Activated CD4-positive, alpha-beta memory T cell treated with anti-CD3 and anti-CD28 coated beads, Interleukin-2, amount 10 ng/mL, durations not matched to agents 7 days and 5 days (primary cell): ENCODE results near the gene NKAIN2. TPM values are rescaled to one million over a fixed set of nuclear protein-coding genes. Genes with fewer than 3 reads are reported as not detected.

Experiments used
- CTCF ChIA-PET: fragments of 350-600 bp; sonication (Branson Sonifier 250); formaldehyde crosslinking; loops from one replicate; lab custom pipeline; 2021; ENCODE audit warnings: antibody characterized with exemption, inconsistent platforms; lab: Charles Lee
- POLR2A ChIA-PET: fragments of 350-600 bp; sonication (Branson Sonifier 250); formaldehyde crosslinking; loops from one replicate; lab custom pipeline; 2021; ENCODE audit warnings: antibody characterized with exemption; lab: Charles Lee
- DNase-seq: peaks from one replicate; pipeline ENCODE4 v3.0.0-alpha.2; 2020
- H3K27ac Mint-ChIP-seq: one replicate; pipeline ENCODE4 v1.8.0; 2021; ENCODE audit warnings: mild to moderate bottlenecking, mixed read lengths
- H3K27me3 Mint-ChIP-seq: one replicate; pipeline ENCODE4 v1.8.0; 2021; ENCODE audit warnings: mixed read lengths
- H3K36me3 Mint-ChIP-seq: one replicate; pipeline ENCODE4 v1.8.0; 2021; ENCODE audit warnings: low read depth, mixed read lengths
- H3K4me1 Mint-ChIP-seq: one replicate; pipeline ENCODE4 v1.8.0; 2021; ENCODE audit warnings: mixed read lengths
- H3K4me3 Mint-ChIP-seq: one replicate; pipeline ENCODE4 v1.8.0; 2021; ENCODE audit warnings: mild to moderate bottlenecking, mixed read lengths
- H3K9me3 Mint-ChIP-seq: one replicate; pipeline ENCODE4 v1.8.0; 2021; ENCODE audit warnings: mixed read lengths
- total RNA-seq, 2 experiments: library from RNA; stranded (reverse); gene quantifications; one replicate each; pipeline ENCODE4 v1.2.3, GENCODE V29; 2021

Gene NKAIN2
- total RNA-seq, 2 experiments from 2014 or later = not detected

DNA sequence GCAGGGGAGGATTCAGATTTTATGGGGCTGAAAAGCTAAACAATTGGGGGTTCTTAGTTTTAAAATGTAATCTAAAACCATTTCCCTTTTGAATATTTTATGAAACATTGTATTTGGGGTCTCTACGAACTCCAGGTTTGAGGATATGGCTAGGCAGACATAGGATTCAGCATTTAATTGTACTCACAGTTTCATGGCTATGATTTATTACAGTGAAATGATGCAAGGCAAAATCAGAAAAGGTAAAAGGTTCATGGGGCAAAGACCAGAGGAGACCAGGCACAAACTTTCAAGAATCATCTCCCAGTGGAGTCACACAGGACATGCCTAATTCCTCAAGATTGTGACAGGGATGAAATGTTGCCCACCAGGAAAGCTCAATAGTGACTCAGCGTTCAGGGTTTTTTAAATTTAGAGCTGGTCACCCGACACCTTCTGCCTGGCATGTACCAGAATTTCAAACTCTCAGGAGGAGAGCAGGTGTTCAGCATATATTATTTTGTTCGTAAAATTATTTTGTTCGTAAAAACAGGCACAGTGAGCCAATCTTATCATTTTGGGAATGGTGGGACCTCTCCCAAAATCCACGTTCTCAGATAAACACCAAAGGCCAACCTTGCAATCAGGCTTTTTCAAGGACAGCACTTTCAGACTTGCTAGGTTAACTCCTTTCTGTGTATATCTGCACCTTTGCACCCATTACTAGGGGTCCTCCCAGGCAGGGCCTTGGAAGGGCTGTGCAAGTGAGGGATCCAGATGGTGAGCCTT, 270.3 kb downstream of the NKAIN2 start:
- Mint-ChIP-seq H3K9me3 (no peaks in the 10 kb centered on the region), H3K36me3 (no peaks in the 10 kb centered on the region), H3K4me1 (no peaks in the 10 kb centered on the region), H3K27ac (no peak overlapping the region), H3K4me3 (no peak overlapping the region), H3K27me3 (no peaks in the 10 kb centered on the region)
- ChIA-PET CTCF (no interaction called here), POLR2A (no interaction called here)
- DNase-seq = no peak

DNA sequence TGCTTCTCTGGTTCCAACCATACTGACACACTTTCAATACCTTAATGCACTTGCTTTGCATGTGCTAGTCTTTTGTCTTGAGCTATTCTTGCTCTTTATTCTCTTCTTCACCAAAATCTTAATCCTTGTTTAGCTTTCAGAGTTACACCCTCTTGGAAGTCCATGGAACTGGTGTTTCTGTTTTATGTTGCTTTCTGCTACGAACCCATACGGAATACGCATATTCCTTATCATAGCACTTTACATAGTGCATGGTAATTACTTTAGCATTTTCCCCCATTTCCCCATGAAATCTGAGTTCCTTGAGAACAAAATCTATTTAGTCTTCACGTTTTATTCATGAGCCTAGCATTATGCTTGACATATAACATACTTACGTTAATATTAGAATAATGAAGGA, 270.9 kb downstream of the NKAIN2 start:
- H3K4me1 Mint-ChIP-seq = no peaks in the 10 kb centered on the region
- POLR2A ChIA-PET = no interaction called here
- H3K4me3 Mint-ChIP-seq = no peak overlapping the region
- no peaks in the 10 kb centered on the region for H3K36me3 Mint-ChIP-seq
- no peak for DNase-seq
- CTCF ChIA-PET = no interaction called here
- no peaks in the 10 kb centered on the region for H3K9me3 Mint-ChIP-seq
- no peak overlapping the region for H3K27ac Mint-ChIP-seq
- H3K27me3 Mint-ChIP-seq = no peaks in the 10 kb centered on the region

DNA sequence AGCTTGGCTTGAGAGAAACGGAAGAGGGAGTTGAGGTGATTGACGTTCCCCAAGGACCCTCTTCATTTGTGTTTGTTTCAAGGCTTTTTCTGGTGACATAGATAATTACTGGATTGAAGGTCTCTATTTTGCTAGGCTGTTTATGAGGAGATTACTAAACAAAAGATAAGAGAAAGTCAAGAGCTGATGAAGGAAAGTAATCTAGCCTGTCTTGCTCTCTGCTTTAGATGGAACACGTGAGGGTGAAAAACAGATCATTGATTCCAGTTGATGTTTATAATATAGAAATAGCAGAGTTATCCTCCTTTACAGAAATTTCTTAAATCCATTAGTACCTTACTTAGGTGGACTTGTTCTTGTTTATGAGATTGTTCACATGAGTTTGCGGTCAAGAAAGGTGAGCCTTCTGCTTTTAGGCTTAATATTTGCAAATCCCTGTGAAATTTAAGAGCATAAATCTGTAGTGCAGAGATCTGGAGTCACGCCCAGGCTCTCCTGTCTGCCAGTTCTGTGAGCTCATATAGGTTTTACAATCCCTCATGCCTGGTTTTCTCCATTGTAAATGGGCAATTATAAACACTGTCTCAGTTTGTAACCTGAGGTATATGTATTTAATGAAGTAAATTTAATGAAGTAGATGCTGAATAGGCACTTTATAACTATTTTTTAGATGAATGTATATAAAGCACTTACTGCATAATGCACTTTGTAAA, 272.8 kb downstream of the NKAIN2 start:
- Mint-ChIP-seq H3K27ac (no peak overlapping the region), H3K36me3 (no peaks in the 10 kb centered on the region), H3K4me3 (no peak overlapping the region), H3K4me1 (no peaks in the 10 kb centered on the region), H3K9me3 (no peaks in the 10 kb centered on the region), H3K27me3 (no peaks in the 10 kb centered on the region)
- DNase-seq = no peak
- ChIA-PET CTCF (no interaction called here), POLR2A (no interaction called here)

DNA sequence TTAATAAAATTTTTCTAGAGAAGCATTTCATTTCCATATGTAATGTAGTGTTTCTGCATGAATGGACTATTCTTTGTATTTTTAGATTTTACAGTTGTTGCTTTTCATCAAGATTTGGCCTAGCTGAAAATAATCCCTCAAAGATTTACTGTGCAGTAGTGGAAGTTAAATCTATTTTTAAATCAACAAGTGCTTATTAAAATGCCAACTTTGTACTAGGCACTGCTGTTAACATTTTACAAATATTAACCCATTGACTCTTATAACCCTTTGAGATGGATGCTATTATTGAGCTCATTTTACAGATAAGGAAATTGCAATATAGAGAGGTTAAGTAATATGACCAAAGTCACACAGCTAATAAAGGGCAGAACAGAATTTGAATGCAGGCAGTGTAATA, 274.5 kb downstream of the NKAIN2 start:
- no peaks in the 10 kb centered on the region for H3K4me1 Mint-ChIP-seq
- no peak overlapping the region for H3K27ac Mint-ChIP-seq
- no peak for DNase-seq
- H3K4me3 Mint-ChIP-seq = no peak overlapping the region
- no peaks in the 10 kb centered on the region for H3K27me3 Mint-ChIP-seq
- no peaks in the 10 kb centered on the region for H3K36me3 Mint-ChIP-seq
- CTCF ChIA-PET = no interaction called here
- POLR2A ChIA-PET = no interaction called here
- no peaks in the 10 kb centered on the region for H3K9me3 Mint-ChIP-seq

DNA sequence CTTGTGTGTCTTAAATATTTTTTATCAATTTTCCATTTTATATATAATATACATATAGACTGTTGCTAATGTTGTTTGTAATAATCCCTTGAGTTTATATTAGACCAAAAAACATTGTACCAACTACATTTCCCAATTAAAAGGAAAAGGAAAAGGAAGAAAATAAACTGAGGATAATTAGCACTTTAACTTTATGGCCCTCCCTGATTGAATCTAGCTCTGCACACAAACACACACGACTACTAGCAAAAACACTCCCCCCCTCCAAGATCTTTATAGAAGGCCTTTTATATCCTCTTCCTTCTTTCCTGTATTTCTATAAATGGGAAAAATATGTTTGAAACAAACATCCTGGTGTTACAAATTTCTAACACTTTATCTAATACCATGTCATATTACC, 276.8 kb downstream of the NKAIN2 start:
- ChIA-PET POLR2A (no interaction called here), CTCF (no interaction called here)
- Mint-ChIP-seq H3K4me1 (no peaks in the 10 kb centered on the region), H3K27me3 (no peaks in the 10 kb centered on the region), H3K4me3 (no peak overlapping the region), H3K9me3 (no peaks in the 10 kb centered on the region), H3K36me3 (no peaks in the 10 kb centered on the region), H3K27ac (no peak overlapping the region)
- no peak for DNase-seq

DNA sequence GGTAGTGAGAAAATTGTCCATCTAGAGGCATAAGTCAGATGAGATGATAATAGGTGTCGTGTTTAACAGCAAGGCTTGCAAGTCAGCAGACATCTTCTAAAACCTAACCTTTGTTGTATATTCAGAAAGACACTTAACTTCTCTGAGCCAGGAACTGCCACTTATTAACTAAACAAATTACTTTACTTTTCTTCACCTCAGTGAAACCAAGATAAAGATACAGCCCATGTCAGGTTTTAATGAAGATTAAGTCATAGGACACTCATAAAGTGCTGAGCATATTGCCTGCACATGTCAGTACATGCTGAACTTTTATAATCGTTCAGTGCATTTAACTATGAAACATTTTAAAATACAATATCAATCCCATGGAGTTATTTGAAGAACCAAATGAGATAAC, 286.8 kb downstream of the NKAIN2 start:
- no peak for DNase-seq
- ChIA-PET POLR2A (no interaction called here), CTCF (no interaction called here)
- Mint-ChIP-seq H3K4me1 (no peaks in the 10 kb centered on the region), H3K36me3 (no peaks in the 10 kb centered on the region), H3K27me3 (no peaks in the 10 kb centered on the region), H3K9me3 (no peaks in the 10 kb centered on the region), H3K4me3 (no peak overlapping the region), H3K27ac (no peak overlapping the region)

DNA sequence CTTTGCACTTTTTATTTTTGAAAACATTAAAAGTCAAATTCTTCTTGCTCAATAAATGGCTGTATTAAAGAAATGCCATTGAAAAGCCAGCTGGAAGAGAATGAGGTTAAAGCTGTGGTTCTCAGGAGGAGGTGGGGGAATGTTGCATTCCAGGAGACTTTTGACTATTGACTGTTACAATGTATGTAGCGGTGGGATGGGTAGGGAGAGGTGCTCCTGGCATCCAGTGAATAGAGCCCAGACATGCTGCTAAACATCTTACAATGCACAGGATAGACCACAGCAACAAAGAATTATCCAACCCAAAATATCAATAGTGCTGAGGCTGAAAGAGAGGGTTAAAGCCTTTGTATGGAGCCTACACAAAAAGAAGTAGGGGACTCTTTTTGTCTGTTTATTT, 295.9 kb downstream of the NKAIN2 start:
- H3K4me3 Mint-ChIP-seq = no peak overlapping the region
- no peak for DNase-seq
- POLR2A ChIA-PET = no interaction called here
- CTCF ChIA-PET = no interaction called here
- H3K27ac Mint-ChIP-seq = no peak overlapping the region
- no peaks in the 10 kb centered on the region for H3K36me3 Mint-ChIP-seq
- H3K27me3 Mint-ChIP-seq = no peaks in the 10 kb centered on the region
- H3K4me1 Mint-ChIP-seq = no peaks in the 10 kb centered on the region
- H3K9me3 Mint-ChIP-seq = peaks cover 9% of the 10 kb centered on the region

DNA sequence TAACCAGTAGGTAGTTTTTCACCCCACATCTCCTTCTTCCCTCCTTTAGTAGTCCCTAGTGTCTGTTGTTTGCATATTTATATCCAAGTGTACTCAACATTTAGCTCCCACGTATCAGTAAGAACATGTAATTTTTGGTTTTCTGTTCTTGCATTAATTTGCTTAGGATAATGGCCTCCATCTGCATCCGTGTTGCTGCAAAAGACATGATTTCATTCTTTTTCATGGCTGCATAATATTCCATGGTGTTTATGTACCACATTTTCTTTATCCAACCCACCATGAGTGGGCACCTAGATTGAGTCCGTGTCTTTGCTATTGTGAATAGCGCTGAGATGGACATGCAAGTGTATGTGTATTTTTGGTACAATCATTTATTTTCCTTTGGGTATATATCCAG, 306.8 kb downstream of the NKAIN2 start:
- Mint-ChIP-seq H3K27me3 (no peaks in the 10 kb centered on the region), H3K27ac (no peak overlapping the region), H3K4me1 (no peaks in the 10 kb centered on the region), H3K36me3 (no peaks in the 10 kb centered on the region), H3K4me3 (no peak overlapping the region), H3K9me3 (peaks cover 4% of the 10 kb centered on the region)
- CTCF ChIA-PET = no interaction called here
- POLR2A ChIA-PET = no interaction called here
- no peak for DNase-seq

DNA sequence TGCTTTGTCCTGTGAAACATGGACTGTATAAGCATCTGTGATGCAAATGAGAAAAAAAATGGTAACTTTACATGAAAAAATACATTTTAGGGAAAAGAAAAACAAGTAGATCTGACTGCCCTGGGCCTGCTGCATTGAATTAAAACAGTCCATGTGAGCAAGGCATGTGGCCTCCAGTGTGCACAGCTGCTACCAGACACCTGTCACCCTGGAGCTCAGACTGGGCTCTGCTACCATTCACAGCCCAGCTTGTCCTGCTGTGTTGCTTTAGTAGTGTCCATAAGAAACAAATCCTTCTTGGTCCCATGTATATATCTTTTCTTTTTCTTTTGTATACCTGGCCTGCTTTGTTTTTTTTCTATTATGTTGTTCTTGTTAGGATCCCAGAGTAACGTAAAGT, 315.9 kb downstream of the NKAIN2 start:
- H3K36me3 Mint-ChIP-seq = no peaks in the 10 kb centered on the region
- H3K9me3 Mint-ChIP-seq = no peaks in the 10 kb centered on the region
- ChIA-PET POLR2A (no interaction called here), CTCF (no interaction called here)
- H3K27ac Mint-ChIP-seq = no peak overlapping the region
- no peaks in the 10 kb centered on the region for H3K4me1 Mint-ChIP-seq
- H3K4me3 Mint-ChIP-seq = no peak overlapping the region
- DNase-seq = no peak
- H3K27me3 Mint-ChIP-seq = no peaks in the 10 kb centered on the region

DNA sequence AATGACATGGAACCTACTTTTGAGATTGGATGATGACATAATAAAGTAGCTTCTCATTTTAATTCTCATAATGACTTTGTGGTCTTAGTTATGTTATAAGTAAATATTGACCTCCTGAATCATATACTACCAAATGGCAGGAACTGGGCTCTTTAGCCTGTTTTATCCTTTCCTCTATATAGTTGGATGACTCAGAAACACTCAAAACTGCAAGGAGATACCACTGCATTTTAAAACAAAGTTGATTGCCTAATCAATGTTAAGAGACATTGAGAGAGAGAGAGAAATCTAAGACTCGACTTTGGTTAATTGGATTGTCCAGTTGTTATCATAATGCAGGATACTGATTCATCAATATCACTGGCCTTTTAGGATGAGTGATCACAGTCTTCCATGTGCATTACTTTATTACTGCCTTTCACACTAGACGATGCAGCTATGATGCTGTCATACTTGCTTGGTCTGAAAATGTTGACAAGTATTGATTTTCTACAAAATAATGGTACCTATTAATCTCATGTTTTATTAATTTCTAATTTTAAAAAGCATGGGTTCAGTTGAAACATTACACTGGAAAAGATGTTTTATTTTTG, 320.0 kb downstream of the NKAIN2 start:
- Mint-ChIP-seq H3K27ac (no peak overlapping the region), H3K4me1 (no peaks in the 10 kb centered on the region), H3K4me3 (no peak overlapping the region), H3K27me3 (no peaks in the 10 kb centered on the region), H3K36me3 (no peaks in the 10 kb centered on the region), H3K9me3 (peaks cover 5% of the 10 kb centered on the region)
- ChIA-PET POLR2A (no interaction called here), CTCF (no interaction called here)
- no peak for DNase-seq

DNA sequence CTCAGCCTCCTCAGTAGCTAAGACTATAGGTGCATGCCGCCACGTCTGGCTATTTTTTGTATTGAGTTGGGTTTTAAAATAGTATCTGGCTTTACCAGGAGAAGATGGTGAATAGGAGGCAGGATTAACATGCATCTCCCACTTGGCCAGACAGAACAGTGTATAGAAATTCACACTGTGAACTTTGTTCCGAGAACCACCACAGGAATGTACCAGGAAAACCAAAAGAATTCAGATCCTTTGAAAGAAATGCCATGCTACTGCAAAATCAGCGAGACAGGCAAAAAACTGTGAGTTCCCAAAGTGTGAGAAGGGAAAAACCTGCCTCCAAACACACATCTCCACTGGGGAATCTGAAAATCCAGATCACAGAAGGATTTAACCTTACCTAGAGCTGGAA, 327.6 kb downstream of the NKAIN2 start:
- Mint-ChIP-seq H3K4me3 (no peak overlapping the region), H3K36me3 (no peaks in the 10 kb centered on the region), H3K9me3 (peaks cover 2% of the 10 kb centered on the region), H3K27me3 (no peaks in the 10 kb centered on the region), H3K4me1 (no peaks in the 10 kb centered on the region), H3K27ac (no peak overlapping the region)
- no peak for DNase-seq
- ChIA-PET POLR2A (no interaction called here), CTCF (no interaction called here)

DNA sequence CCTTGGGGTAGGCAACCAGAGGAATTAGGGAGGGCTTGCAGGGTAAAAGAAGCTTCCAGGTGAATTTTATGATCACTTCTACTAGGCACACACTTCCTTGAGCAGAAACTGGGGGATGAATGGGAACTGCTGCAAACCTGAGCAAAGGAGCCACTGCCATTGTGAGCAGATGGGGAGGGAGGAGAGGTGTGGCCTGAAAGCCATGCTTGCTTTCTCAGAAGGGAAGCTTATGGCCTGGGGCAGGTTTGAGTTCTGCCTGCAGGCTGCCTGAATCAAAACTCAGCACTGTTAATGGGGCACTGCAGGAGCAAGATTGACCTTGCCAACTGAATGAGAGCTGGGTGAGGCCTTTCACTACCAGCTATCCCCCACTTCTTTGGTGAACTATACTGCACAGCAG, 328.1 kb downstream of the NKAIN2 start:
- POLR2A ChIA-PET = no interaction called here
- H3K27ac Mint-ChIP-seq = no peak overlapping the region
- H3K4me3 Mint-ChIP-seq = no peak overlapping the region
- no peaks in the 10 kb centered on the region for H3K36me3 Mint-ChIP-seq
- no peaks in the 10 kb centered on the region for H3K4me1 Mint-ChIP-seq
- no peak for DNase-seq
- CTCF ChIA-PET = no interaction called here
- no peaks in the 10 kb centered on the region for H3K27me3 Mint-ChIP-seq
- peaks cover 2% of the 10 kb centered on the region for H3K9me3 Mint-ChIP-seq

DNA sequence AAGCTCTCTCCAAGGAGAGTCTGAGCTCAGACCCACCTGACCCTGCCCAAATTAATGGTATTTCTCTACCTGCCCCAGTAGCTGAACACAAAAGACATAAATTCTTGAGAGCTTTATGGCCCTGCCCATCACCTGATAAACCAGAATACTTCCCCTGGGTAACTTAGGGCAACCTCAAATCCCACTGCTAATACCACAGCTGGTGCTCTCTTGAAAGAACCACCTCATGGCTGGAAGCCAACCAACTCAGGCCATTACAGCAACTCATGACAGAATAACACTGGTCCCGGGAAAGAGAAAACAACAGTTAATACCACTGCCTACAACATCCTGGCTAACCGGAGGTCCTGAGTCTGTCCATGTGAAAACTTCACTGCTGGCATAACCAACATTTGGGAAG, 328.6 kb downstream of the NKAIN2 start:
- H3K27ac Mint-ChIP-seq = no peak overlapping the region
- POLR2A ChIA-PET = no interaction called here

DNA sequence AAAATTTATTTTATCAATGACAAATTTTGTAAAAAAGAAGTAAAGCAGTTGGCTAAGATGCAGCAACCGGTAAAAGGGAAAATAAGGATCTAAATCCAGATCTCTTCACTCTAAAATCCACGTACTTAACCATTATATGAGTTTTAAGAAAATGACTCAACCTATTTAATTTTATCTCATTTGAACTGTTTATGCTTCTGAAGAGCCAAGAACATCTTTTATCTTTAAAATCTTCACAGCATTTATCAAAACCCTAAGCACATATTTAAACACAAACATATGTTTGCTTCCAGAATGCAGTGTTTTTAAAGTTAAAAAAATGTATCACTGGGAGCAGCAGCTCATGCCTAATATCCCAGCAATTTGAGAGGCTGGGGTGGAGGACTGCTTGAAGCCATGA, 339.2 kb downstream of the NKAIN2 start:
- Mint-ChIP-seq H3K27me3 (no peaks in the 10 kb centered on the region), H3K9me3 (no peaks in the 10 kb centered on the region), H3K27ac (no peak overlapping the region), H3K4me3 (no peak overlapping the region), H3K36me3 (no peaks in the 10 kb centered on the region), H3K4me1 (no peaks in the 10 kb centered on the region)
- no peak for DNase-seq
- CTCF ChIA-PET = no interaction called here
- POLR2A ChIA-PET = no interaction called here

More for the DNA sequence above, 328.6 kb downstream of the NKAIN2 start:
- H3K27me3 Mint-ChIP-seq = no peaks in the 10 kb centered on the region
- CTCF ChIA-PET = no interaction called here
- no peaks in the 10 kb centered on the region for H3K9me3 Mint-ChIP-seq
- H3K36me3 Mint-ChIP-seq = no peaks in the 10 kb centered on the region
- H3K4me1 Mint-ChIP-seq = no peaks in the 10 kb centered on the region
- no peak for DNase-seq
- no peak overlapping the region for H3K4me3 Mint-ChIP-seq
